Astrocyte of the spinal cord (primary cell): ENCODE measurements around the gene GLOD4.
A peak's percentile ranks its signal among the peaks of the same experiment; 100 is the strongest.

ENCODE experiments used
- DNase-seq: peaks from one replicate; pipeline ENCODE4 v3.0.0; 2011; ENCODE audit warnings: low read depth, low spot score
- H3K4me3 ChIP-seq: 2 replicates; pipeline ENCODE4 v1.5.1; 2011; ENCODE audit warnings: low read depth, mild to moderate bottlenecking, low read length, moderate library complexity
- in situ Hi-C: cut with HindIII; loops from 2 replicates; pipeline ENCODE4 v1.10.0; 2017; ENCODE audit warnings: low sequenced_read_pairs
- TF ChIP-seq, protein P1 (sequence below): IDR thresholded peaks from 2 replicates; pipeline ENCODE4 v1.5.1; 2012; ENCODE audit warnings: low read depth, mild to moderate bottlenecking, low read length, inconsistent platforms

Gene GLOD4

DNA sequence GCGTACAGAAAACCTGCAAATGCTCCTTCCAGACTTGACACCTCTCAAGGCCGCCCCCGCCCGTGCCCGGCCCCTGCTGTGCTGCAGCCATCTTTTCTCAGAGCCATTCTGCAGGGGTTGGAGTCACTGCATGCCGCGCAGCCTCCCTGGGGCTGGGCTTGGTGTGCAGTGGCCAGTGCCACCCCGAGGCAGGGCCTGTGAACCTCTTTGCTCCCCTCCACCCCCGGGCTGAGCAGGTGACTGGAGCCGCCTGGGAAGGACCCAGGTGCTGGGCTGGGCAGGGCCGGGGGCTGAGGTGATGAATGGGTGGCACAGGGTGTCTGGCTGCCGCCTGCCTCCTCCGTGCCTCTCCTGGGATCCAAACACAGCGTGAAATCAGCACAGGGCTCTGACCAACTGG, 20.4 kb upstream of the GLOD4 start:
- TF ChIP-seq, protein P1, sequence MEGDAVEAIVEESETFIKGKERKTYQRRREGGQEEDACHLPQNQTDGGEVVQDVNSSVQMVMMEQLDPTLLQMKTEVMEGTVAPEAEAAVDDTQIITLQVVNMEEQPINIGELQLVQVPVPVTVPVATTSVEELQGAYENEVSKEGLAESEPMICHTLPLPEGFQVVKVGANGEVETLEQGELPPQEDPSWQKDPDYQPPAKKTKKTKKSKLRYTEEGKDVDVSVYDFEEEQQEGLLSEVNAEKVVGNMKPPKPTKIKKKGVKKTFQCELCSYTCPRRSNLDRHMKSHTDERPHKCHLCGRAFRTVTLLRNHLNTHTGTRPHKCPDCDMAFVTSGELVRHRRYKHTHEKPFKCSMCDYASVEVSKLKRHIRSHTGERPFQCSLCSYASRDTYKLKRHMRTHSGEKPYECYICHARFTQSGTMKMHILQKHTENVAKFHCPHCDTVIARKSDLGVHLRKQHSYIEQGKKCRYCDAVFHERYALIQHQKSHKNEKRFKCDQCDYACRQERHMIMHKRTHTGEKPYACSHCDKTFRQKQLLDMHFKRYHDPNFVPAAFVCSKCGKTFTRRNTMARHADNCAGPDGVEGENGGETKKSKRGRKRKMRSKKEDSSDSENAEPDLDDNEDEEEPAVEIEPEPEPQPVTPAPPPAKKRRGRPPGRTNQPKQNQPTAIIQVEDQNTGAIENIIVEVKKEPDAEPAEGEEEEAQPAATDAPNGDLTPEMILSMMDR = no peak
- DNase-seq = no peak
- in situ Hi-C loops = no loop called here
- no peak overlapping the region for H3K4me3 ChIP-seq

DNA sequence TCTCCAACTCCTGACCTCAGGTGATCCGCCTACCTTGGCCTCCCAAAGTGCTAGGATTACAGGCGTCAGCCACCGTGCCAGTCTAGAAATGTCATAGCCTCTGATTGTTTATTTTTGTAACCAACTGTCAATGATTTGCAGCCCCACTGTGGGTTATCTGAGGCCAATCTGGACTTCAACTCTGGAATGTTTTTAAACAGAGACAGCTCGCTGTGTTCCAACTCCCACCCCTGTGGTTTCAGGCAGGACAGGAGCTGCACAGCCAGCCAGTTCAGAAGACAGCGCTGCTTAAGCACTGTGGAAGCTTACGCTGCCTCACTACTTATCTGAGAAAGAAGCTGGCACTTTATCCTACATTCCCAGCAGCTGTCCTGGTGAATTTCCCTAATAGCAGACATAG, 19.6 kb upstream of the GLOD4 start:
- H3K4me3 ChIP-seq = no peak overlapping the region
- peak; percentile 32 for DNase-seq
- TF ChIP-seq, protein P1 = no peak
- in situ Hi-C loops = no loop called here

DNA sequence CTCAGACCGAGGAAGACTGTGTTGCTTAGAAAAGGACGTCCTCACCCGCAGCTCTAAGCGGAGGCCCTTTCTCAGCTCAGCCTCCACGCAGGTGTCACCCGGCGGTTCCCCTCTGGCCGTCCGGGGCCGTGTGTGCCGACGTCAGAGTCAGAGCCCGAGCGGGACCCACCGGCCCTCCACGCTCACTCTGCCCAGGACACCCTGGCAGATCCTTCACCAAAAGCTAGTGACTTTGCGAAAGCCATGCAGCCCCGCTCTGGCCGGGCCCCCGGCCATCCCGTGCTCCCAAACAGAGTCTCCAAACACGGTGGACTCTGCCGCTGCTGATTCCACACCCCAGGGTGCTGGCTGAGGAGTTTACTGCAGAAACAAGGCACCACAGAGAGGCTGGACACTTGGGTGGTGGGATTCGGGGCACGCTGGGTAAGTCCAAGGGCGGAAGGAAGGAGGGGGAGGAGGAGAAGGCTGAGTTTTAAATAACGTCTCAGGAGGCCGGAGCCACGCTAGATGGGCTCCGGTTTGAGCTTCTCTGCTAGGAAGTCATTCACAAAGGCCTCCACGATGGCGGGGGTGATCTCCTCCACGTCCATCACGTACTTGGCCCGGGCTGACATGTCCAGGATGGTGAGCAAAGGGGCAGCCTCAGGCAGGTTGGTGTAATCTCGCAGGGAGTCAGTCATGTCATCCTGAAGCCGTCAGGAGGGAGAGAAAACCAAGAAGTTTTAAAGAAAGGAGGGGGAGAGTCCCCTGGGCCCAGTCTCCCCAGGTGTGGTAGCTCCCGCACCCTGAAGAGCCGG, 18.6 kb upstream of the GLOD4 start:
- in situ Hi-C loops = no loop called here
- H3K4me3 ChIP-seq = no peak overlapping the region
- TF ChIP-seq, protein P1 = no peak
- DNase-seq = no peak

DNA sequence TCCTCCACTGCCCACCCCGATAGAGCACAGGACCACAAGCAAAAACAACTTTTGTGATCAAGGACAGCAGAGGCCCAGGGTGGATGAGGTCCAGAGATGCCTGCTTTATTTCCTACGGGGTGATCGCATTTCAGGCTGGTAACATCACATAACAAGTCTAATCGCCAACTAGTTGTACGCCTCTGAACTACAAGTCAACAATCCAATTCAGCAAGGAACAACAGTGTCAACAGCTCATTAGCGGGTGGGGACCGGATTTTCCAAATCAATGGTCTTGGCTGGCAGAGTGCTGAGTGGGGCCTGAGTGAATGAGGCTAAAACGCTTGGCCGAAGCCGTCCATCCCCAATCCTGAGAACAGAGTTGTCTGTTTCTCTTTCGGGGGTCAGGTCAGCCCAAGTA, 17.2 kb upstream of the GLOD4 start:
- TF ChIP-seq, protein P1 = no peak
- no peak overlapping the region for H3K4me3 ChIP-seq
- DNase-seq = no peak
- in situ Hi-C loops = no loop called here

DNA sequence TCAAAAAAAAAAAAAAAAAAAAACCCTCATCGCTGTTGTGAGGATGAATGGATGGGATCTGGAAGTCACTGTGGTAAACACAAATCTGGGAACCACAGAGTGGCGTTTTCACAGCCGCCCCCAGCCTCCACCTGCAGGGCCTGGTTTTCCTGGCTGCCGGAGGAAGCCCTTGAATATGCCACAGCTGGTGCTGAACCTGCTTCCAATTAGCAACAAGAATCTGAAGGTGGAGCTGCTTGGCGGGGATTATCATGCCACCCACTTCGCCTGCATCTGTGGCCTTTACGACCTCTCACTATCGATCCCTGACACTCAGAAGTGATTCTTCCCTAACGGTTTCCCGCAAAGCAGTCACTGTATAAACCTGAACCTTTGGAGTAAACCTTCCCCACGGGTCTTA, 16.2 kb upstream of the GLOD4 start:
- H3K4me3 ChIP-seq = no peak overlapping the region
- no peak for DNase-seq
- TF ChIP-seq, protein P1 = no peak
- in situ Hi-C loops = no loop called here

DNA sequence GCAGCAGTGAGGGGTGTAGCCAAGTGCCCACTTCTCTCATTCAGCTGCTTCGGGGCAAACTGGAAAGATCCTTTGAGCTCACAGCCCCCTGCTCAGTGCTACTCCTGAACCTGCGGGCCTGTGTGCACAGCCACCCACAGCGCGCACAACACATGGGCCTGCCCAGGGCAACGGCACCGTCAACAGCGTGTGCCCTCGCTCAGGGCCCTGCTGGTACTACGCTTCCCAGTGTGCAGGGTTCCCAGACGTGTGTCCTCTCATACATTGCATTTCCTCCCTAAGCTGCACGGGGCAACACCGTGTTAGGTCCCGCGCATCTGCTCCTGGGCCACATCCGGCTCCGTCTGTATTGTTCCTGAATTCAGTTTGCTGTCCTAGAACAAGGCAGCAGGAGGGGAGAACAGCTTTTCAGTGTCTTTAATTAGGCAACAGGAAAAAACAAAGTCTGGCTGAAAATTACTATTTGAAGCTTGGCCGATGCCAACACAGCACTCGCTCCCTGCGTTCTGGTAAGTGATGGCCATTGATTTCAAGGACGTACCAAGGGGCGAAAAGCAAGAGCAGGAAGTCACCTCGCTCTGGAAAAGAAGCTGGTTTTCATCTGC, 15.3 kb upstream of the GLOD4 start:
- in situ Hi-C loops = no loop called here

More for the DNA sequence above, 15.3 kb upstream of the GLOD4 start:
- TF ChIP-seq, protein P1 = no peak
- no peak for DNase-seq
- H3K4me3 ChIP-seq = no peak overlapping the region
